HG02623 (cell line): Measurements from ENCODE around the gene RPS10.
"Not testable (repeated sequence)": the region's sequence is repeated elsewhere in the genome, so short reads cannot be mapped to it uniquely, and the experiment has no call there.

ENCODE experiments used
- ATAC-seq: cut with Tn5 transposase; IDR thresholded peaks from one replicate; pipeline ENCODE4 v1.9.1; 2021; ENCODE audit warnings: moderate library complexity; ENCODE audit not compliant: unreplicated experiment

Gene RPS10

GRCh38 chr6:34393966-34394305, 31.9 kb downstream of the RPS10 start:
- ATAC-seq = no peak

- no peak for ATAC-seq
These were observed 32.5 kb downstream of the RPS10 start for GRCh38 chr6:34393191-34393965.

- peak; percentile 76 for ATAC-seq
These were observed 33.2 kb downstream of the RPS10 start, which contains the start of gene NUDT3 for GRCh38 chr6:34392497-34393190. TSS of gene NUDT3 (minus strand) at chr6:34392669. CDS start at chr6:34392362, 307 bp downstream.

GRCh38 chr6:34391786-34392496, 33.9 kb downstream of the RPS10 start:
- ATAC-seq = peak; percentile 33

DNA sequence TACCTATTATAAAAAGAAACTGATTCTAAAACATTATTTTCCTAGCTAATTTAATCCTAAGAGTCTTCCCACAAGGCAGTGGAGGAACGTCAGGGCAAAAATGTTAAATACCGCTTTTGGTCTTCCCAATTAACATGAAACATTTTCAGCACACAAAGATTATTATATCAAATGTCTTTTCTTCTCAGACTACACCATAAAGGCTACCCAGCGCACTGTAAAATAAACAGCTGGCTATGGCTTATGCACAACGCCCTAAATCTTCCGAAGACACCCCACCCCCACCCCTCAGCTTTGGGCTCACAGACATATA, 34.4 kb downstream of the RPS10 start:
- no peak for ATAC-seq

- ATAC-seq = no peak
These were observed 35.1 kb downstream of the RPS10 start for GRCh38 chr6:34390531-34391472.

- no peak for ATAC-seq
These were observed 36.8 kb downstream of the RPS10 start for GRCh38 chr6:34389034-34389433.

DNA sequence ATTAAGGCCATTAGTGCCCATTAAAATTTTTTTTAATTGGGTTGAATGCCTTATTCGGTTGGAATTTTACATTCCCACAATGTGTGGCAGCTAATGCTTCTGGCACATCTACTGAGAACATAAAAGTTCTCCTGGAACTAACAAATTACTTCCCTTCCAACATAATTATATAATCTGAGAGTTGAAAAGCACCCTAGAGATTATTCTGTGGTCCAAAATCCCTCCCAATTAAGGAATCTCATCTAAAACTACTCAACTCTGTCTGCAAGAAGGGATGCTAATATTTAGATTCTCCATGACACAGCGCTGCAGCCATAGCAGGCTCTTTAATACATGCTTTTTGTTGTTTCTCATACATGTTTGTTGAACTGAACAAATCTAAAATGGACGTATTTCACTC, 37.4 kb downstream of the RPS10 start:
- ATAC-seq = no peak

DNA sequence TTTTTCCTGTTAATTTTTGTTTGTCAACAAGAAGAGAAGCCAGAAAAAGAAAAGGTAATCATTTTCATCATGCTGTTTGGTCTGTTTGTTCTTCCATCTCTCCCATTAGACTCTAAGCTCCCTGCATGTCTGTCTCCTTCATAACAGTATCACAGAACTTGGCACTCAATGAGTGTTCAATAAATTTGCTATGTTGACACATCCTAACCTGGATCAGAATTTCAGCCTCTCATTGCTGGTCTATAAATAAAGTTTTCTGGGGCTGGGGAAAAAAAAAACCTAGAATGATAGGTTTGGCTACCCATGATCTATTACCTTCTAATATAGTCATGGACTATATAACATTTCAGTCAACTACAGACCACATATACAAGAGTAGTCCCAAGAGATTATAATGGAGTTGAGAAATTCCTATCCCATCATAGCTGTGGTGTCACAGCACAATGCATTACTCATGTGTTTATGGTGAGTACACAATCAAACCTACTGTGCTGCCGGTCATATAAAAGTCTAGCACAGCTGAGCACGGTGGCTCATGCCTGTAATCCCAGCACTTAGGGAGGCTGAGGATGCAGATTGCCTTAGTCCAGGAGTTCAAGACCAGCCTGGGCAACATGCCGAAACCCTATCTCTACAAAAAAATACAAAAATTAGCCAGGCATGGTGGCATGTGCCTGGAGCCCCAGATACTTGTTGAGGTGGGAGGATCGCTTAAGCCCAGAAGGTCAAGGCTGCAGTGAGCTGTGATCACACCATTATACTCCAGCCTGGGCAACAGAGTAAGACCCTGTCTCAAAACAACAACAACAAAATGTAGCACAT, 39.3 kb downstream of the RPS10 start:
- ATAC-seq = no peak

GRCh38 chr6:34385793-34386195, 40.1 kb downstream of the RPS10 start:
- no peak for ATAC-seq

DNA sequence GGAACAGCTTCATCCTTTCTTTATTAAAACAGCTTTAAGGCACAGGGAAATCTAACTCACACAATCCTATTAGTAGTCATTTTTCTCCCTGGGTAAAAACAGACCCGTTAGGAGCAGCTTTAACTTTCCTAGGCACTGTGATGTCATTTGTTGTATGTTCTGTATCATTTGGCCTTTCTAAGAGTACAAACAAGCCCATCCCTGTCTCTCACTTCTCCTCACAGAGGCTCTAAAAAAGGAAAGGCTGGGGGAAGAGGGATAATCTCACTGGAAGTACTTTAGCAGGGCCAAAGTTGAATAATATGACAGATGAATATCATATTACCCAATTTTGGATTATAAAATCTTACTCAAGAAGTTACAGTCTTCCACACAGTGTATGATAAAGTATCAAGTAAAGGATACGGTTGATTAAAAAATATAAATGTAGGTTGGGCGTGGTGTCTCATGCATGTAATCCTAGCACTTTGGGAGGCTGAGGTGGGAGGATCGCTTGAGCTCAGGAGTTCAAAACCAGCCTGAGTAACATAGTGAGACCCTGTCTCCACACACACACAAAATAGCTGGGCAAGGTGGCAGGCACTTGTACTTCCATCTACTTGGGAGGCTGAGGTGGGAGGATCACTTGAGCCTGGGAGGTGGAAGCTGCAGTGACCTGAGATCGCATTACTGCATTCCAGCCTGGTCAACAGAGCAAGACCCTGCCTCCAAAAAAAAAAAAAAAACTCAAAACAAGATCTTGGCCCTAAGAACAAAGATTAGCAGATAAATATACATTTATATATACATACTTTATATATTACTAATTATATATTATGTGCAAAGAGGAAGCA, 41.3 kb downstream of the RPS10 start:
- ATAC-seq = no peak

DNA sequence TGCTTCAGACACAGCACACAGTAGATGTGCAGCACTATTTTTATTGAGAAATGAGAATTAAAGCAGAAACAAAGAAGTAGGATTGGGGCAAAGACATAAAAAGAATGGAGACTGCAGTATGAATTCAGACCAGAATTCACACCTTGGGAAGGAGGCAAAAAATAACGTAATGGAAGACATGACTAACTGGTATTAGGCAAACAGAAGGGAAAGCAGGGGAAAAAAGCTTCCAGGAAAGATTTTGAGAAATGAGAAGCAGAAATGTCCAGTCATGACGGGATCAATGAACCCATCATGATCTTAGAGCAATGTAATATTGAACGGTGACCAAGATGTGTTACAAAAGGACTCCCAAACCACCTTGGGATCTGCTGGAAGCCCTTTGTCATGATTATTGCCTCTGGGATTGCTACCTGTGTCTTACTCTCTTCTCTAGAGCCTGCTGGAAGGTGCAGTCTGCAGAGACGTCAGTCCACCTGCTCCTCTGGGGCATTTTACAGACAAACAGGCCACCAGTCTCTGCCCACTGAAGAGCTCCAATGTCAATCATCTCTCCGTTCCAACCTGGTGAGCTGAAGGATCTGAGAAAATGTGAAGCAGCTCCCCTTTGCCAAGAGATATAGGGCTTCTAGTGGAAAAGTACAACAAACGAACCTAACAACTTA, 42.1 kb downstream of the RPS10 start:
- no peak for ATAC-seq

GRCh38 chr6:34383161-34383631, 42.7 kb downstream of the RPS10 start:
- ATAC-seq = no peak

- no peak for ATAC-seq
These were observed 44.8 kb downstream of the RPS10 start for GRCh38 chr6:34381081-34381480.

DNA sequence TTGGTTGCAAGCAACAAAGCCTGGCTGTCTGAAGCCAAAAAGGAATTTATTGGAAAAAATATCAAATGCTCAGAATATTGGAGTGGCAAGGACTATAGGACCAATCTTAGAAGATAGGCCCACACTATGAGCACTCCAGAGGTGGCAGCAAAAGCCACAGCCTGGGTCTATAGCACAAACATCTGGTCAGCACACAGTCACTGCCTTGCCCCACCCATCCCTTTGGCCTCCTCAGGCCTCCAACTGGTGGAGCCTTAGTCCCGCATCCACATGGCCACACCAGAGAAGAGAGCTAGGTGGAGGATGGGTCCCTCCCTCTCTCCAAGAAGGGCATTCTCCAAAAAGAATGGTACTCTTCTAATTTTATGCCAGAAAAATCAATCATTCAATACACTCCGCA, 47.4 kb downstream of the RPS10 start:
- no peak for ATAC-seq

- no peak for ATAC-seq
These were observed 47.9 kb downstream of the RPS10 start for GRCh38 chr6:34377984-34378383.

DNA sequence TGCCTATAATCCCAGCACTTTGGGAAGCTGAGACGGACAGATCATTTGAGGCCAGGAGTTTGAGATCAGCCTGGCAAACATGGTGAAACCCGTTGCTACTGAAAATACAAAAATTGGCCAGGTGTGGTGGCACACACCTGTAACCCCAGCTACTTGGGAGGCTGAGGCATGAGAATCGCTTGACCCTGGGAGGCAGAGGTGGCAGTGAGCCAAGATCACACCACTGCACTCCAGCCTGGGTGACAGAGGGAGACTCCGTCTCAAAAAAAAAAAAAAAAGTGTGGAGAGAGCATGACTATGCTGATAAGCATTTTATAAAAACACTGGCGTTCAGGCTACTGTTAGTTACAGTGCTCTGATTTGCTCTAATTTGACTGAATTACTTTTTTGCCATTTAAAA, 48.3 kb downstream of the RPS10 start:
- not testable (repeated sequence) for ATAC-seq

DNA sequence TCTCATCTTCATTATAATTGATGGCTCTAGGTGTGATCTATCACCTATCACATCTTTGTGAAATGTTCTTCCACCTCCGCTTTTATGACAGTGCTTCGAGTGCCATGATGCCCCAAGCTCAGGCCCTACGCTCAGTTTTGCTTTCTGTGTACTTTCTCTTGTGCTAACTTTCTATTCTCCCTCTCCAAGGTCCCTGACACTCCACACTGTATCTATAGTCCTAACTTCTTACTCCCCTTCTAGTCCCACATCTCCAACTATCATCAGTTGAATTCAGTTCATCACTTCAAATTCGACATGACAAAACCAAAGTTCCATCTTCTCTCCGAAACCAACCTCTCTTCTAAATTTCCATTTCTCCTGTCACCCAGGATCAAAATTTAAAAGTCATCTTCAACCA, 50.0 kb downstream of the RPS10 start:
- no peak for ATAC-seq

DNA sequence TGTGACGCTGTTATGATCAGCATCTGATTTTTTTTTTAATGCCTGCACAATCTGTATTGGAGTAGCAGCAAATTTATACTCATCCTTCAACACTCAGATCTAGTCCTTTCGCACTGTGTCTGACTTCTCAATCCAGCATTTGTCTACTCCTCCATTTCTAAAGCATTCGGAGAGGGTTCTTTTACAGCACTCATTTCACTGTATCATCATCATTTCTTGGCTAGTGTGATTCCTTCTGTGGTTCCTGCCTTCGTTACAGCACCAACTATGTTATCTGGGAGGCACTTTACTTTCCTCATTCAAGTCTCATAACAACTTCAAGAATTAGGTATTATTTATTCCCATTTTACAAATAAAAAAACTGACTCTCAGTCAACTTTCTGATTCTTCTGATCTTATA, 51.4 kb downstream of the RPS10 start:
- no peak for ATAC-seq
